Neural cell (in vitro differentiated cells): ENCODE data around the gene SYT6. TPM values are rescaled to one million over a fixed set of nuclear protein-coding genes. Genes with fewer than 3 reads are reported as not detected.

Source experiments
- H2AFZ ChIP-seq: fragments of 200-600, 300-800 bp; sonication (generic), shearing (Covaris generic); 2 replicates; pipeline ENCODE4 v1.6.0; 2014; ENCODE audit warnings: low read depth, mild to moderate bottlenecking, antibody characterized with exemption, low read length, moderate library complexity
- H3F3A ChIP-seq: fragments of 200-600 bp; shearing (Covaris generic); 2 replicates; pipeline ENCODE4 v1.6.1; 2016; ENCODE audit warnings: mild to moderate bottlenecking, moderate library complexity, mixed read lengths, antibody characterized with exemption, low read length; ENCODE audit not compliant: insufficient read depth, poor library complexity, severe bottlenecking
- H3K27ac ChIP-seq: fragments of 200-600, 300-800 bp; sonication (generic), shearing (Covaris generic); 2 replicates; pipeline ENCODE4 v1.5.1; 2014; ENCODE audit warnings: mild to moderate bottlenecking, low read length, moderate library complexity
- H3K27me3 ChIP-seq: fragments of 300-800, 200-600 bp; sonication (generic), shearing (Covaris generic); 2 replicates; pipeline ENCODE4 v1.6.0; 2014; ENCODE audit warnings: mild to moderate bottlenecking, low read depth, low read length, moderate library complexity; ENCODE audit not compliant: insufficient read depth
- H3K36me3 ChIP-seq: fragments of 300-800, 200-600 bp; sonication (generic), shearing (Covaris generic); 2 replicates; pipeline ENCODE4 v1.5.1; 2014; ENCODE audit warnings: mild to moderate bottlenecking, antibody characterized with exemption, low read length, moderate library complexity; ENCODE audit not compliant: insufficient read depth
- H3K4me2 ChIP-seq: fragments of 300-800, 200-600 bp; sonication (generic), shearing (Covaris generic); 2 replicates; pipeline ENCODE4 v1.6.0; 2014; ENCODE audit warnings: mild to moderate bottlenecking, low read length
- H3K4me3 ChIP-seq: fragments of 300-800, 200-600 bp; sonication (generic), shearing (Covaris generic); 2 replicates; pipeline ENCODE4 v1.5.1; 2014; ENCODE audit warnings: mild to moderate bottlenecking, low read length, moderate library complexity
- H3K79me2 ChIP-seq: fragments of 200-600 bp; shearing (Covaris generic); replicated peaks from 2 replicates; pipeline ENCODE4 v1.6.0; 2014; ENCODE audit warnings: mild to moderate bottlenecking, low read length, moderate library complexity; ENCODE audit not compliant: insufficient read depth
- H3K9ac ChIP-seq: fragments of 300-800, 200-600 bp; sonication (generic), shearing (Covaris generic); 2 replicates; pipeline ENCODE4 v1.6.1; 2016; ENCODE audit warnings: mild to moderate bottlenecking, low read length, mixed read lengths
- H3K9me2 ChIP-seq: fragments of 200-600 bp; shearing (Covaris generic); 2 replicates; pipeline ENCODE4 v1.6.1; 2016; ENCODE audit warnings: mild to moderate bottlenecking, low read length, mixed read lengths; ENCODE audit not compliant: insufficient read depth
- H3K9me3 ChIP-seq: fragments of 200-600, 300-800 bp; sonication (generic), shearing (Covaris generic); 2 replicates; pipeline ENCODE4 v1.6.1; 2016; ENCODE audit warnings: mild to moderate bottlenecking, mixed run types, low read length, moderate library complexity, mixed read lengths
- H4K20me1 ChIP-seq: fragments of 200-600 bp; shearing (Covaris generic); 2 replicates; pipeline ENCODE4 v1.6.1; 2016; ENCODE audit warnings: mild to moderate bottlenecking, mixed run types; ENCODE audit not compliant: insufficient read depth
- CTCF ChIP-seq: fragments of 450-650 bp; IDR thresholded peaks from 2 replicates; pipeline ENCODE4 v1.5.1; 2014; ENCODE audit warnings: antibody characterized with exemption, mild to moderate bottlenecking, moderate library complexity; ENCODE audit not compliant: poor library complexity, severe bottlenecking
- EP300 ChIP-seq: fragments of 450-650 bp; conservative IDR thresholded peaks from 2 replicates; pipeline ENCODE4 v1.6.1; 2014; ENCODE audit warnings: antibody characterized with exemption, mild to moderate bottlenecking, moderate library complexity; ENCODE audit not compliant: poor library complexity, severe bottlenecking
- EZH2 ChIP-seq: fragments of 200-600, 300-800 bp; shearing (Covaris generic), sonication (generic); IDR thresholded peaks from 2 replicates; pipeline ENCODE4 v1.6.1; 2014; ENCODE audit warnings: antibody characterized with exemption, low read length, borderline replicate concordance, mild to moderate bottlenecking; ENCODE audit not compliant: insufficient read depth, poor library complexity, severe bottlenecking
- MXI1 ChIP-seq: fragments of 450-650 bp; conservative IDR thresholded peaks from 2 replicates; pipeline ENCODE4 v1.6.1; 2014; ENCODE audit warnings: antibody characterized with exemption, mild to moderate bottlenecking; ENCODE audit not compliant: poor library complexity, severe bottlenecking
- POLR2AphosphoS5 ChIP-seq: IDR thresholded peaks from 2 replicates; pipeline ENCODE4 v1.6.1; 2012
- RAD21 ChIP-seq: fragments of 450-650 bp; conservative IDR thresholded peaks from 2 replicates; pipeline ENCODE4 v1.6.1; 2014; ENCODE audit warnings: antibody characterized with exemption, mild to moderate bottlenecking, moderate library complexity
- REST ChIP-seq: IDR thresholded peaks from 2 replicates; pipeline ENCODE4 v1.6.1; 2012; ENCODE audit warnings: borderline replicate concordance
- SMC3 ChIP-seq: fragments of 450-650 bp; conservative IDR thresholded peaks from 2 replicates; pipeline ENCODE4 v1.6.1; 2014; ENCODE audit warnings: antibody characterized with exemption, mild to moderate bottlenecking, moderate library complexity; ENCODE audit not compliant: poor library complexity
- TAF1 ChIP-seq: IDR thresholded peaks from 2 replicates; pipeline ENCODE4 v1.6.1; 2012; ENCODE audit warnings: low read depth
- polyA plus RNA-seq: library from polyadenylated mRNA; depleted of rRNA; stranded (reverse); fragments of >200 nt; gene quantifications from 2 replicates; pipeline ENCODE4 v1.2.3, GENCODE V29; 2014

Gene SYT6
- polyA plus RNA-seq, 1 donor from 2014 or later, result 8.1 TPM

GRCh38 chr1:114124644-114125043 is 29.0 kb downstream of the SYT6 start:
- TF ChIP-seq POLR2AphosphoS5 (no peak), EZH2 (no peak), CTCF (no peak), EP300 (no peak), REST (no peak), MXI1 (no peak), SMC3 (no peak), TAF1 (no peak), RAD21 (no peak)
- no peaks in the 10 kb centered on the region for H4K20me1 ChIP-seq
- H3F3A ChIP-seq, result no peaks in the 10 kb centered on the region
- H3K36me3 ChIP-seq, result no peaks in the 10 kb centered on the region
- no peaks in the 10 kb centered on the region for H3K9me2 ChIP-seq
- no peak overlapping the region for H3K9ac ChIP-seq
- H3K4me2 ChIP-seq, result no peak overlapping the region
- H3K9me3 ChIP-seq, result no peaks in the 10 kb centered on the region
- H3K27ac ChIP-seq, result no peak overlapping the region
- H3K79me2 ChIP-seq, result no peaks in the 10 kb centered on the region
- no peaks in the 10 kb centered on the region for H3K27me3 ChIP-seq
- H2AFZ ChIP-seq, result no peak overlapping the region
- H3K4me3 ChIP-seq, result no peak overlapping the region

GRCh38 chr1:114122941-114123618 is 30.6 kb downstream of the SYT6 start:
- Histone ChIP-seq H3K9me3 (no peaks in the 10 kb centered on the region), H3K36me3 (no peaks in the 10 kb centered on the region), H3K27me3 (no peaks in the 10 kb centered on the region), H3K27ac (no peak overlapping the region), H3K9me2 (no peaks in the 10 kb centered on the region), H3F3A (no peaks in the 10 kb centered on the region), H3K4me2 (no peak overlapping the region), H4K20me1 (no peaks in the 10 kb centered on the region), H3K9ac (no peak overlapping the region), H2AFZ (no peak overlapping the region), H3K4me3 (no peak overlapping the region), H3K79me2 (no peaks in the 10 kb centered on the region)
- TF ChIP-seq EZH2 (no peak), RAD21 (no peak), MXI1 (no peak), REST (no peak), POLR2AphosphoS5 (no peak), EP300 (no peak), CTCF (no peak), TAF1 (no peak), SMC3 (no peak)
